GM23338 (cell line): ENCODE results near the gene EXOSC3. TPM values are rescaled to one million over a fixed set of nuclear protein-coding genes. Genes with fewer than 3 reads are reported as not detected.

Source experiments
- ATAC-seq: fragments of 200-7000 bp; cut with Tn5 transposase; 3 replicates; pipeline ENCODE4 v1.9.1; 2020
- DNase-seq: peaks from one replicate; pipeline ENCODE4 v3.0.0-alpha.2; 2015; ENCODE audit warnings: low spot score
- H2AFZ ChIP-seq: fragments of 200-600 bp; sonication (generic); 2 replicates; pipeline ENCODE4 v1.8.0; 2016; ENCODE audit warnings: antibody characterized with exemption, mild to moderate bottlenecking, moderate library complexity
- H3F3A ChIP-seq: fragments of 200-600 bp; sonication (generic); replicated peaks from 2 replicates; pipeline ENCODE4 v1.8.0; 2017; ENCODE audit warnings: antibody characterized with exemption, mixed run types, low read depth
- H3K27ac ChIP-seq: fragments of 200-600 bp; sonication (generic); 2 replicates; pipeline ENCODE4 v1.6.1; 2016; ENCODE audit warnings: low read depth
- H3K27me3 ChIP-seq: fragments of 200-600 bp; sonication (generic); 2 replicates; pipeline ENCODE4 v1.8.0; 2016; ENCODE audit warnings: mild to moderate bottlenecking, mixed run types, moderate library complexity; ENCODE audit not compliant: insufficient read depth
- H3K36me3 ChIP-seq: fragments of 200-600 bp; sonication (generic); 2 replicates; pipeline ENCODE4 v1.8.0; 2016; ENCODE audit warnings: mild to moderate bottlenecking; ENCODE audit not compliant: insufficient read depth
- H3K4me1 ChIP-seq: fragments of 200-600 bp; sonication (generic); 2 replicates; pipeline ENCODE4 v1.8.0; 2016; ENCODE audit warnings: mild to moderate bottlenecking, moderate library complexity; ENCODE audit not compliant: insufficient read depth
- H3K4me2 ChIP-seq: fragments of 200-600 bp; sonication (generic); 2 replicates; pipeline ENCODE4 v1.7.1; 2017; ENCODE audit warnings: mixed run types
- H3K4me3 ChIP-seq: fragments of 200-600 bp; sonication (generic); 2 replicates; pipeline ENCODE4 v1.6.1; 2016; ENCODE audit warnings: mixed run types
- H3K79me2 ChIP-seq: fragments of 200-600 bp; sonication (generic); replicated peaks from 2 replicates; pipeline ENCODE4 v1.8.0; 2017; ENCODE audit warnings: mild to moderate bottlenecking; ENCODE audit not compliant: insufficient read depth
- H3K9me2 ChIP-seq: fragments of 200-600 bp; sonication (generic); 2 replicates; pipeline ENCODE4 v1.8.0; 2017; ENCODE audit not compliant: insufficient read depth
- H4K20me1 ChIP-seq: fragments of 200-600 bp; sonication (generic); replicated peaks from 2 replicates; pipeline ENCODE4 v1.8.0; 2017; ENCODE audit warnings: mild to moderate bottlenecking; ENCODE audit not compliant: insufficient read depth
- H3K27ac Mint-ChIP-seq: 2 replicates; pipeline ENCODE4 v1.8.0; 2020; ENCODE audit warnings: inconsistent platforms, mild to moderate bottlenecking, moderate library complexity, mixed read lengths
- H3K27me3 Mint-ChIP-seq: 3 replicates; pipeline ENCODE4 v1.8.0; 2022; ENCODE audit warnings: low read depth, mild to moderate bottlenecking, moderate library complexity, mixed read lengths, inconsistent platforms; ENCODE audit not compliant: insufficient read depth, poor library complexity
- H3K36me3 Mint-ChIP-seq: 3 replicates; pipeline ENCODE4 v1.8.0; 2021; ENCODE audit warnings: low read depth, mild to moderate bottlenecking, inconsistent platforms, moderate library complexity, mixed read lengths
- H3K4me1 Mint-ChIP-seq: 3 replicates; pipeline ENCODE4 v1.8.0; 2020; ENCODE audit warnings: mild to moderate bottlenecking, inconsistent platforms, mixed read lengths
- H3K4me3 Mint-ChIP-seq: 3 replicates; pipeline ENCODE4 v1.8.0; 2021; ENCODE audit warnings: moderate library complexity, mild to moderate bottlenecking, inconsistent platforms, mixed read lengths
- H3K9me3 Mint-ChIP-seq: 3 replicates; pipeline ENCODE4 v1.8.0; 2020; ENCODE audit warnings: moderate library complexity, mild to moderate bottlenecking, inconsistent platforms, mixed read lengths
- EZH2phosphoT487 ChIP-seq: fragments of 200-600 bp; sonication (generic); IDR thresholded peaks from one replicate; pipeline ENCODE4 v1.8.1; 2018; ENCODE audit warnings: antibody characterized with exemption; ENCODE audit not compliant: unreplicated experiment
- JUNB ChIP-seq: IDR thresholded peaks from one replicate; pipeline ENCODE4 v1.6.1; 2016; ENCODE audit warnings: antibody characterized with exemption; ENCODE audit not compliant: unreplicated experiment
- POLR2AphosphoS5 ChIP-seq: IDR thresholded peaks from 2 replicates; pipeline ENCODE4 v1.6.1; 2016; ENCODE audit warnings: antibody characterized with exemption, low read depth
- ZNF331 ChIP-seq: fragments of 250-450 bp; sonication (Bioruptor Pico); IDR thresholded peaks from 2 replicates; pipeline ENCODE4 v1.5.0; 2020; ENCODE audit warnings: low read depth, mild to moderate bottlenecking, moderate library complexity
- polyA plus RNA-seq: library from polyadenylated mRNA; unstranded; fragments of >200 nt; fragmentation: Nextera tagmentation; extraction: Ambion mirVana; gene quantifications from 2 replicates; pipeline ENCODE4 v1.2.1, GENCODE V29; 2016
- total RNA-seq: library from RNA; depleted of rRNA; stranded (reverse); fragments of >200 nt; shearing (Covaris generic); gene quantifications from 2 replicates; pipeline ENCODE4 v1.2.3, GENCODE V29; 2014
- TF ChIP-seq, protein P1 (sequence below): fragments of 250-450 bp; sonication (Bioruptor Pico); IDR thresholded peaks from 2 replicates; pipeline ENCODE4 v1.5.0; 2020; ENCODE audit warnings: mild to moderate bottlenecking, moderate library complexity
- TF ChIP-seq, protein P2 (sequence below): IDR thresholded peaks from 2 replicates; pipeline ENCODE4 v1.6.1; 2016; ENCODE audit warnings: antibody characterized with exemption
- TF ChIP-seq, protein P3 (sequence below), 2 experiments: fragments of 200-600 bp in 1 of 2; sonication (generic) in 1 of 2; conservative IDR thresholded peaks; 2 replicates each; pipeline versions ENCODE4 v1.5.1 to v1.6.1; 2016 to 2017; ENCODE audit warnings: antibody characterized with exemption in 2 of 2, low read depth in 2 of 2, mild to moderate bottlenecking in 2 of 2, moderate library complexity in 1 of 2

EXOSC3 gene
- total and polyA plus RNA-seq, 2 experiments from 2014 or later: 62.3 to 149 TPM

DNA sequence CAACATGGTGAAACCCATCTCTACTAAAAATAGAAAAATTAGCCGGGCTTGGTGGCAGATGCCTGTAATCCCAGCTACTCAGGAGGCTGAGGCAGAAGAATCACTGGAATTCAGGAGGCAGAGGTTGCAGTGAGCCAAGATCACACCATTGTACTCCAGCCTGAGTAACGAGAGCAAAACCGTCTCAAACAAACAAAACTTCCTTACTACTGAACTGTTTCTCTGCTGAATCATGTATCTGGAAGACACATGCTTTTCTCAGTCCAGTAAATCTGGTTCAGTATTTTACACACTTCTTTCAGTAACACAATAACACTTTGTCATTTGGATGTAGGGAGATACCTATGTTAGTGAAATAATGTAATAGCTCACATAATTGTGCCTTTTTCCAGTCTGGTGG lies 23.4 kb downstream of the EXOSC3 start (continued):
- TF ChIP-seq, protein P1, sequence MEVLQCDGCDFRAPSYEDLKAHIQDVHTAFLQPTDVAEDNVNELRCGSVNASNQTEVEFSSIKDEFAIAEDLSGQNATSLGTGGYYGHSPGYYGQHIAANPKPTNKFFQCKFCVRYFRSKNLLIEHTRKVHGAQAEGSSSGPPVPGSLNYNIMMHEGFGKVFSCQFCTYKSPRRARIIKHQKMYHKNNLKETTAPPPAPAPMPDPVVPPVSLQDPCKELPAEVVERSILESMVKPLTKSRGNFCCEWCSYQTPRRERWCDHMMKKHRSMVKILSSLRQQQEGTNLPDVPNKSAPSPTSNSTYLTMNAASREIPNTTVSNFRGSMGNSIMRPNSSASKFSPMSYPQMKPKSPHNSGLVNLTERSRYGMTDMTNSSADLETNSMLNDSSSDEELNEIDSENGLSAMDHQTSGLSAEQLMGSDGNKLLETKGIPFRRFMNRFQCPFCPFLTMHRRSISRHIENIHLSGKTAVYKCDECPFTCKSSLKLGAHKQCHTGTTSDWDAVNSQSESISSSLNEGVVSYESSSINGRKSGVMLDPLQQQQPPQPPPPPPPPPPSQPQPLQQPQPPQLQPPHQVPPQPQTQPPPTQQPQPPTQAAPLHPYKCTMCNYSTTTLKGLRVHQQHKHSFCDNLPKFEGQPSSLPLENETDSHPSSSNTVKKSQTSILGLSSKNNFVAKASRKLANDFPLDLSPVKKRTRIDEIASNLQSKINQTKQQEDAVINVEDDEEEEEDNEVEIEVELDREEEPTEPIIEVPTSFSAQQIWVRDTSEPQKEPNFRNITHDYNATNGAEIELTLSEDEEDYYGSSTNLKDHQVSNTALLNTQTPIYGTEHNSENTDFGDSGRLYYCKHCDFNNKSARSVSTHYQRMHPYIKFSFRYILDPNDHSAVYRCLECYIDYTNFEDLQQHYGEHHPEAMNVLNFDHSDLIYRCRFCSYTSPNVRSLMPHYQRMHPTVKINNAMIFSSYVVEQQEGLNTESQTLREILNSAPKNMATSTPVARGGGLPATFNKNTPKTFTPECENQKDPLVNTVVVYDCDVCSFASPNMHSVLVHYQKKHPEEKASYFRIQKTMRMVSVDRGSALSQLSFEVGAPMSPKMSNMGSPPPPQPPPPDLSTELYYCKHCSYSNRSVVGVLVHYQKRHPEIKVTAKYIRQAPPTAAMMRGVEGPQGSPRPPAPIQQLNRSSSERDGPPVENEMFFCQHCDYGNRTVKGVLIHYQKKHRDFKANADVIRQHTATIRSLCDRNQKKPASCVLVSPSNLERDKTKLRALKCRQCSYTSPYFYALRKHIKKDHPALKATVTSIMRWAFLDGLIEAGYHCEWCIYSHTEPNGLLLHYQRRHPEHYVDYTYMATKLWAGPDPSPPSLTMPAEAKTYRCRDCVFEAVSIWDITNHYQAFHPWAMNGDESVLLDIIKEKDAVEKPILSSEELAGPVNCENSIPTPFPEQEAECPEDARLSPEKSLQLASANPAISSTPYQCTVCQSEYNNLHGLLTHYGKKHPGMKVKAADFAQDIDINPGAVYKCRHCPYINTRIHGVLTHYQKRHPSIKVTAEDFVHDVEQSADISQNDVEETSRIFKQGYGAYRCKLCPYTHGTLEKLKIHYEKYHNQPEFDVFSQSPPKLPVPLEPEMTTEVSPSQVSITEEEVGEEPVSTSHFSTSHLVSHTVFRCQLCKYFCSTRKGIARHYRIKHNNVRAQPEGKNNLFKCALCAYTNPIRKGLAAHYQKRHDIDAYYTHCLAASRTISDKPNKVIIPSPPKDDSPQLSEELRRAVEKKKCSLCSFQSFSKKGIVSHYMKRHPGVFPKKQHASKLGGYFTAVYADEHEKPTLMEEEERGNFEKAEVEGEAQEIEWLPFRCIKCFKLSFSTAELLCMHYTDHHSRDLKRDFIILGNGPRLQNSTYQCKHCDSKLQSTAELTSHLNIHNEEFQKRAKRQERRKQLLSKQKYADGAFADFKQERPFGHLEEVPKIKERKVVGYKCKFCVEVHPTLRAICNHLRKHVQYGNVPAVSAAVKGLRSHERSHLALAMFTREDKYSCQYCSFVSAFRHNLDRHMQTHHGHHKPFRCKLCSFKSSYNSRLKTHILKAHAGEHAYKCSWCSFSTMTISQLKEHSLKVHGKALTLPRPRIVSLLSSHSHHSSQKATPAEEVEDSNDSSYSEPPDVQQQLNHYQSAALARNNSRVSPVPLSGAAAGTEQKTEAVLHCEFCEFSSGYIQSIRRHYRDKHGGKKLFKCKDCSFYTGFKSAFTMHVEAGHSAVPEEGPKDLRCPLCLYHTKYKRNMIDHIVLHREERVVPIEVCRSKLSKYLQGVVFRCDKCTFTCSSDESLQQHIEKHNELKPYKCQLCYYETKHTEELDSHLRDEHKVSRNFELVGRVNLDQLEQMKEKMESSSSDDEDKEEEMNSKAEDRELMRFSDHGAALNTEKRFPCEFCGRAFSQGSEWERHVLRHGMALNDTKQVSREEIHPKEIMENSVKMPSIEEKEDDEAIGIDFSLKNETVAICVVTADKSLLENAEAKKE (CRISPR knock-in tag): no peak

DNA sequence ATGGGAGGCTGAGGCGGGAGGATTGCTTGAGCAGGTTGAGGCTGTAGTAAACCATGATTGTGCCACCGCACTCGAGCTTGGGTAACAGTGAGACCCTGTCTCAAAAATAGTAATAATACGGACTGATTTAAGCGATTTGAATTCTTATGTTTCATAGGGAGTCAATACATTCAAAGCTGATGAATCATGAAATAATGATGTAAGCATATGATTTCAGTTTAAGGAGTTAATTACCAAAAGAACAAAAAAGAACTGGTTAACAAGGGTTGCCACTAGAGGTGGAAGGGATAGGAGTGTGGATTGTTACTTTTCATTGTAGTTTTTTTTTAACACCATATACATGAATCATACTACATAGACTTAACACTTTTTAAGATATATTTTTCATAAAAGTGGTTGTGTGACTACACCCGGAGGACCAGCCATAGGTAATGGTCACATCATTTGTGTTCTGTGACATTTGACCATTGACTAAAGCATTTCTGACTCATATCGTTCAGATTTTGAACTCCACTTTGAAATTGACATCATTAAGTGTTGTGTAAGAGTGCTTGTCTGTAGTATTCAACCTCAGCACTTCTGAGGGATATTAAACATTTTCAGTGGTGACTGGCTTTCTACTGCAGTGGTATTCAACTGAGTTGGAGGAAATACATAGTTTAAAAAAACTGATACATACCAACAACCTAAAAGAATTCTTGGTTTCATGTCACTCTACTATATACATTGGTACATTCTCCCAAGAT lies 24.3 kb downstream of the EXOSC3 start:
- H3K4me1 Mint-ChIP-seq: no peaks in the 10 kb centered on the region
- Histone ChIP-seq H3K27me3 (no peaks in the 10 kb centered on the region), H3F3A (no peaks in the 10 kb centered on the region), H3K4me2 (no peak overlapping the region), H4K20me1 (peaks cover 1% of the 10 kb centered on the region), H3K27ac (no peak overlapping the region), H3K4me3 (no peak overlapping the region), H3K36me3 (no peaks in the 10 kb centered on the region), H3K9me2 (no peaks in the 10 kb centered on the region), H3K79me2 (no peaks in the 10 kb centered on the region), H2AFZ (no peak overlapping the region), H3K4me1 (no peaks in the 10 kb centered on the region)
- ATAC-seq (no peak), DNase-seq (no peak)
- no peak overlapping the region for H3K27ac Mint-ChIP-seq
- no peaks in the 10 kb centered on the region for H3K27me3 Mint-ChIP-seq
- H3K36me3 Mint-ChIP-seq: peaks cover 10% of the 10 kb centered on the region; the same call in 2 of the 3 replicates
- H3K4me3 Mint-ChIP-seq: no peak overlapping the region
- H3K9me3 Mint-ChIP-seq: 0 out of 3 replicates have a peak, but pooled peaks cover 3% of the 10 kb centered on the region
- TF ChIP-seq, protein P2, sequence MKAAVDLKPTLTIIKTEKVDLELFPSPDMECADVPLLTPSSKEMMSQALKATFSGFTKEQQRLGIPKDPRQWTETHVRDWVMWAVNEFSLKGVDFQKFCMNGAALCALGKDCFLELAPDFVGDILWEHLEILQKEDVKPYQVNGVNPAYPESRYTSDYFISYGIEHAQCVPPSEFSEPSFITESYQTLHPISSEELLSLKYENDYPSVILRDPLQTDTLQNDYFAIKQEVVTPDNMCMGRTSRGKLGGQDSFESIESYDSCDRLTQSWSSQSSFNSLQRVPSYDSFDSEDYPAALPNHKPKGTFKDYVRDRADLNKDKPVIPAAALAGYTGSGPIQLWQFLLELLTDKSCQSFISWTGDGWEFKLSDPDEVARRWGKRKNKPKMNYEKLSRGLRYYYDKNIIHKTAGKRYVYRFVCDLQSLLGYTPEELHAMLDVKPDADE: no peak
- no peak for TF ChIP-seq JUNB
- TF ChIP-seq, protein P3, sequence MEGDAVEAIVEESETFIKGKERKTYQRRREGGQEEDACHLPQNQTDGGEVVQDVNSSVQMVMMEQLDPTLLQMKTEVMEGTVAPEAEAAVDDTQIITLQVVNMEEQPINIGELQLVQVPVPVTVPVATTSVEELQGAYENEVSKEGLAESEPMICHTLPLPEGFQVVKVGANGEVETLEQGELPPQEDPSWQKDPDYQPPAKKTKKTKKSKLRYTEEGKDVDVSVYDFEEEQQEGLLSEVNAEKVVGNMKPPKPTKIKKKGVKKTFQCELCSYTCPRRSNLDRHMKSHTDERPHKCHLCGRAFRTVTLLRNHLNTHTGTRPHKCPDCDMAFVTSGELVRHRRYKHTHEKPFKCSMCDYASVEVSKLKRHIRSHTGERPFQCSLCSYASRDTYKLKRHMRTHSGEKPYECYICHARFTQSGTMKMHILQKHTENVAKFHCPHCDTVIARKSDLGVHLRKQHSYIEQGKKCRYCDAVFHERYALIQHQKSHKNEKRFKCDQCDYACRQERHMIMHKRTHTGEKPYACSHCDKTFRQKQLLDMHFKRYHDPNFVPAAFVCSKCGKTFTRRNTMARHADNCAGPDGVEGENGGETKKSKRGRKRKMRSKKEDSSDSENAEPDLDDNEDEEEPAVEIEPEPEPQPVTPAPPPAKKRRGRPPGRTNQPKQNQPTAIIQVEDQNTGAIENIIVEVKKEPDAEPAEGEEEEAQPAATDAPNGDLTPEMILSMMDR (conservative IDR thresholded peaks at IDR 0.05; ENCODE audit: low read depth in 2 of 2): no peak
- TF ChIP-seq POLR2AphosphoS5: no peak
- TF ChIP-seq EZH2phosphoT487: no peak
- no peak for TF ChIP-seq ZNF331 (CRISPR knock-in tag)
